ENCODE measurements around the gene SLC9A7.

DNA sequence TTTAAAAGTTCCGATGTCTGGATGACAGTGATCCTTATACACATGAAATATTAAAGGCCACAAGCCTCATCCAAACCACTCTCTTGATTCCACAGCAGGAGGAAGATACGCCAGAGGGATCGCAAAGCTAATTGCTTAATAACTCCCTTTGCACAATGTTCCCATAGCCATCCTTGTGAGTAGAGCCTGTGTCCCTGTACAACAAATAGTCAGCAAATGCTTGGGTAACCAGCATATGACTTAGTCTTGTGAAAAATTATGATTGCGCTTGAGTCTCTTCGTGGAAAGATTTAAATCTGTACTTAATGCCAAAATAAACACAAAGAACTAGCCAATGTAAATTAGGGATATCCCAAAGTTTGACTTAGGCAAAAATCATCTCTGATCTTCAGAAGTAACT is 31.5 kb downstream of the SLC9A7 start:
- TF ChIP-seq, protein P1, sequence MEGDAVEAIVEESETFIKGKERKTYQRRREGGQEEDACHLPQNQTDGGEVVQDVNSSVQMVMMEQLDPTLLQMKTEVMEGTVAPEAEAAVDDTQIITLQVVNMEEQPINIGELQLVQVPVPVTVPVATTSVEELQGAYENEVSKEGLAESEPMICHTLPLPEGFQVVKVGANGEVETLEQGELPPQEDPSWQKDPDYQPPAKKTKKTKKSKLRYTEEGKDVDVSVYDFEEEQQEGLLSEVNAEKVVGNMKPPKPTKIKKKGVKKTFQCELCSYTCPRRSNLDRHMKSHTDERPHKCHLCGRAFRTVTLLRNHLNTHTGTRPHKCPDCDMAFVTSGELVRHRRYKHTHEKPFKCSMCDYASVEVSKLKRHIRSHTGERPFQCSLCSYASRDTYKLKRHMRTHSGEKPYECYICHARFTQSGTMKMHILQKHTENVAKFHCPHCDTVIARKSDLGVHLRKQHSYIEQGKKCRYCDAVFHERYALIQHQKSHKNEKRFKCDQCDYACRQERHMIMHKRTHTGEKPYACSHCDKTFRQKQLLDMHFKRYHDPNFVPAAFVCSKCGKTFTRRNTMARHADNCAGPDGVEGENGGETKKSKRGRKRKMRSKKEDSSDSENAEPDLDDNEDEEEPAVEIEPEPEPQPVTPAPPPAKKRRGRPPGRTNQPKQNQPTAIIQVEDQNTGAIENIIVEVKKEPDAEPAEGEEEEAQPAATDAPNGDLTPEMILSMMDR (conservative IDR thresholded peaks at IDR 0.05; ENCODE audit: low read length), result no peak
- no peak for TF ChIP-seq EZH2phosphoT487 (IDR thresholded peaks at IDR 0.05; ENCODE audit: borderline replicate concordance)

Data from Loucy (cell line).